ENCODE results near the gene RANBP3L. TPM values are rescaled to one million over a fixed set of nuclear protein-coding genes. Genes with fewer than 3 reads are reported as not detected.
"Not testable (repeated sequence)": the region's sequence is repeated elsewhere in the genome, so short reads cannot be mapped to it uniquely, and the experiment has no call there.

Gene RANBP3L
- total RNA-seq, 2 experiments from 2014 or later: 0.07 to 0.16 TPM

- no peak for ATAC-seq
- ChIA-PET CTCF (interaction anchor here (0.6 kb wide), 1 partner anchor 22 kb away, joined by 3 read pairs; no protein-coding TSS in a partner anchor), POLR2A (no interaction called here)
- Mint-ChIP-seq H3K9me3 (ENCODE audit: low read depth) (no peaks in the 10 kb centered on the region), H3K4me3 (no peak overlapping the region), H3K27me3 (no peaks in the 10 kb centered on the region), H3K4me1 (peaks cover 3% of the 10 kb centered on the region), H3K27ac (no peak overlapping the region), H3K36me3 (ENCODE audit: low read depth) (peaks cover 18% of the 10 kb centered on the region)
- no peak for DNase-seq
- intact Hi-C loops (cut with DNase I, micrococcal nuclease): no loop called here
Observed at GRCh38 chr5:36199620-36200019, 102.1 kb downstream of the RANBP3L start.

GRCh38 chr5:36198783-36199182, 102.9 kb downstream of the RANBP3L start:
- CTCF ChIA-PET; DNase-seq; H3K9me3 Mint-ChIP-seq (ENCODE audit: low read depth); ATAC-seq; H3K27me3 Mint-ChIP-seq; intact Hi-C loops (cut with DNase I, micrococcal nuclease); H3K27ac Mint-ChIP-seq; H3K4me1 Mint-ChIP-seq; POLR2A ChIA-PET; H3K4me3 Mint-ChIP-seq: not testable (repeated sequence)
- peaks cover 20% of the 10 kb centered on the region for H3K36me3 Mint-ChIP-seq (ENCODE audit: low read depth)

Other genes starting within 250 kb of the RANBP3L start
- not detected for gene UGT3A2, start 235.0 kb downstream of the RANBP3L start, total RNA-seq
- gene LMBRD2, start 150.0 kb downstream of the RANBP3L start, total RNA-seq: 10 to 100 TPM in 1 of 2 experiments, 1 to 10 TPM in 1; 9.3 to 10.2 TPM
- 10 to 100 TPM; 48.0 to 56.8 TPM for gene SKP2, start 149.8 kb downstream of the RANBP3L start, total RNA-seq
- 10 to 100 TPM; 16.1 to 19.3 TPM for gene NADK2, start 60.0 kb downstream of the RANBP3L start, total RNA-seq

All from activated CD4-positive, alpha-beta T cell treated with anti-CD3 and anti-CD28 coated beads for 36 hours (primary cell).